Endothelial cell of umbilical vein (primary cell): ENCODE results near the gene TICRR. TPM values are rescaled to one million over a fixed set of nuclear protein-coding genes. Genes with fewer than 3 reads are reported as not detected.

ENCODE experiments used
- BruUV-seq: library from RNA; stranded (reverse); fragments of 400-500 nt; replicated peaks from 2 replicates; lab custom pipeline; 2021; lab: Mats Ljungman, UMichigan
- CTCF ChIA-PET: fragments of 300-600, 350-600 bp; sonication (Branson Sonifier 250); formaldehyde crosslinking; loops from one replicate; lab custom pipeline; 2021; ENCODE audit warnings: antibody characterized with exemption, inconsistent platforms; lab: Charles Lee
- POLR2A ChIA-PET: fragments of 300-600, 350-600 bp; sonication (Branson Sonifier 250); formaldehyde crosslinking; loops from one replicate; lab custom pipeline; 2021; ENCODE audit warnings: antibody characterized with exemption, inconsistent platforms; lab: Charles Lee
- DNase-seq: peaks from one replicate; pipeline ENCODE4 v3.0.0-alpha.2; 2011; ENCODE audit warnings: low read depth, low spot score
- FAIRE-seq: peaks from 2 replicates; lab custom pipeline; 2011; peaks lifted over from hg19 to GRCh38; lab: Jason Lieb, UNC
- H2AFZ ChIP-seq: 2 replicates; pipeline ENCODE4 v1.6.0; 2012; ENCODE audit warnings: low read depth, low read length, control low read depth, inconsistent platforms
- H3K27ac ChIP-seq: 2 replicates; pipeline ENCODE4 v1.5.1; 2011; ENCODE audit warnings: low read depth, mild to moderate bottlenecking, control low read depth, low read length, moderate library complexity; ENCODE audit not compliant: insufficient read depth
- H3K27me3 ChIP-seq, 2 experiments: 2 replicates each; pipeline versions ENCODE4 v1.6.0 to v1.6.1; 2011; ENCODE audit warnings: low read length in 2 of 2, mixed read lengths in 1 of 2; ENCODE audit not compliant: control insufficient read depth in 2 of 2, insufficient read depth in 2 of 2
- H3K36me3 ChIP-seq, 2 experiments: 2 replicates in 1 of 2; 3 replicates in 1 of 2; pipeline ENCODE4 v1.5.1; 2011; ENCODE audit warnings: low read length in 2 of 2, mild to moderate bottlenecking in 1 of 2, moderate library complexity in 1 of 2; ENCODE audit not compliant: control insufficient read depth in 2 of 2, insufficient read depth in 2 of 2; ENCODE audit errors: extremely low read depth in 1 of 2
- H3K4me1 ChIP-seq: 3 replicates; pipeline ENCODE4 v1.5.1; 2011; ENCODE audit warnings: mild to moderate bottlenecking, low read length; ENCODE audit not compliant: control insufficient read depth, insufficient read depth; ENCODE audit errors: extremely low read depth
- H3K4me2 ChIP-seq: 2 replicates; pipeline ENCODE4 v1.6.1; 2011; ENCODE audit warnings: low read length, control low read depth, mixed read lengths; ENCODE audit not compliant: insufficient read depth
- H3K4me3 ChIP-seq, 3 experiments: fragments of 200-600 bp in 1 of 3; sonication (generic), shearing (Covaris generic) in 1 of 3; replicated peaks in 1 of 3; 2 replicates each; pipeline ENCODE4 v1.5.1; 2011 to 2016; ENCODE audit warnings: control low read depth in 3 of 3, low read length in 3 of 3, mild to moderate bottlenecking in 2 of 3, inconsistent platforms in 1 of 3, low read depth in 1 of 3, moderate library complexity in 1 of 3; ENCODE audit not compliant: insufficient read depth in 1 of 3
- H3K79me2 ChIP-seq: 2 replicates; pipeline ENCODE4 v1.6.0; 2012; ENCODE audit warnings: low read length, inconsistent platforms; ENCODE audit not compliant: control insufficient read depth, insufficient read depth
- H3K9ac ChIP-seq: replicated peaks from 2 replicates; pipeline ENCODE3; 2011; ENCODE audit warnings: low read length, control low read depth; ENCODE audit not compliant: insufficient read depth; ENCODE audit errors: extremely low read depth
- H3K9me1 ChIP-seq: replicated peaks from 3 replicates; pipeline ENCODE4 v1.6.0; 2011; ENCODE audit warnings: mild to moderate bottlenecking, low read length; ENCODE audit not compliant: control insufficient read depth, insufficient read depth; ENCODE audit errors: extremely low read depth
- H3K9me3 ChIP-seq: replicated peaks from 2 replicates; pipeline ENCODE4 v1.5.1; 2012; ENCODE audit warnings: low read length, inconsistent platforms; ENCODE audit not compliant: control insufficient read depth, insufficient read depth
- H4K20me1 ChIP-seq: replicated peaks from 2 replicates; pipeline ENCODE3; 2011; ENCODE audit warnings: mild to moderate bottlenecking, low read length; ENCODE audit not compliant: control insufficient read depth, insufficient read depth; ENCODE audit errors: extremely low read depth
- EZH2 ChIP-seq: IDR thresholded peaks from 2 replicates; pipeline ENCODE4 v1.6.1; 2012; ENCODE audit warnings: borderline replicate concordance, low read depth, mild to moderate bottlenecking, moderate library complexity, low read length, inconsistent platforms; ENCODE audit not compliant: severe bottlenecking
- FOS ChIP-seq: IDR thresholded peaks from 2 replicates; pipeline ENCODE4 v1.6.1; 2011; ENCODE audit warnings: mild to moderate bottlenecking, low read length, moderate library complexity, borderline replicate concordance; ENCODE audit not compliant: insufficient read depth
- GATA2 ChIP-seq: IDR thresholded peaks from 2 replicates; pipeline ENCODE4 v1.7.0; 2011; ENCODE audit warnings: low read depth, mild to moderate bottlenecking, moderate library complexity, mixed read lengths, low read length; ENCODE audit not compliant: insufficient read length, insufficient read depth
- JUN ChIP-seq: IDR thresholded peaks from 2 replicates; pipeline ENCODE4 v1.6.1; 2011; ENCODE audit warnings: borderline replicate concordance, low read depth; ENCODE audit not compliant: insufficient read length, insufficient read depth
- POLR2AphosphoS5 ChIP-seq: IDR thresholded peaks from 2 replicates; pipeline ENCODE4 v1.6.1; 2012; ENCODE audit warnings: low read depth, mild to moderate bottlenecking, control low read depth, low read length, moderate library complexity; ENCODE audit not compliant: insufficient read depth
- dilution Hi-C: fragments of 300-500 bp; cut with MboI; formaldehyde crosslinking; loops from one replicate; pipeline ENCODE4 v1.15.0; 2019; ENCODE audit warnings: low sequenced_read_pairs; ENCODE audit not compliant: extremely low pct_ligation_motif_present
- intact Hi-C: fragments of 100-400 bp; cut with micrococcal nuclease; formaldehyde crosslinking; loops from one replicate; pipeline ENCODE4 v1.10.0; 2022
- polyA plus RNA-seq, 4 experiments: library from polyadenylated mRNA; depleted of rRNA in 3 of 4; stranded (reverse) in 3 of 4; unstranded in 1 of 4; fragments of >200 nt; gene quantifications; 2 replicates each; pipeline versions ENCODE4 v1.2.1 to v1.2.3, GENCODE V29; 2011 to 2012; ENCODE audit warnings: missing spikeins in 1 of 4
- total RNA-seq: library from RNA; stranded (reverse); gene quantifications from 2 replicates; pipeline ENCODE4 v1.2.3, GENCODE V29; 2021
- TF ChIP-seq, protein P1 (sequence below): IDR thresholded peaks from 2 replicates; pipeline ENCODE4 v1.6.1; 2011; ENCODE audit not compliant: insufficient read depth, insufficient read length
- TF ChIP-seq, protein P2 (sequence below), 2 donors: IDR thresholded peaks; 1 replicate in 1 of 2; 2 replicates in 1 of 2; pipeline ENCODE4 v1.5.1; 2011; ENCODE audit warnings: low read length in 2 of 2, mild to moderate bottlenecking in 2 of 2, moderate library complexity in 2 of 2, control low read depth in 1 of 2, inconsistent platforms in 1 of 2, low read depth in 1 of 2; ENCODE audit not compliant: insufficient read depth in 1 of 2; ENCODE audit errors: extremely low read depth in 1 of 2

The TICRR gene
- total and polyA plus RNA-seq, 2 donors (not counting 3 experiments of a cell fraction or from before 2014, with no cell fraction given), result 4.9 to 19.4 TPM

DNA sequence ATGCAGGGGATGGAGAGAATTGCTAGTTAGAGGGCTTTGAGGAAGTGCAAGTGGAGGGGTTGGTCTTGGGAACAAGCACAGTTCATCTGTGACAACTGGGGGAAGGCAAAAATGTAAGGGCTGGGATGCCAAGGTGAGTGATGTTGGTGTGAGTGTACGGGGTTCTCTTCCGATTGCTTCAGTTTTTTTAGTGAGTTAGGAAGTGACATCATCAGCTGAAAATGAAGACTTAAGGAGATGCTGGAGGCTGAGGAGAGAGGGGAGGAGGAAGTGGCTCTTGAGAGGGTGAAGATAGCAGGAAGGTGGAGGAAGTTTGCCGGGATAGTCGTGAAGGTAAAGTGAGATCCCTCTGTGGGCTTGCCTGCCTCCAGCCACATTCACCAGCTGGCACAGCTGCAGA, 12.7 kb downstream of the TICRR start:
- FAIRE-seq (peak; percentile 48), DNase-seq (peak; percentile 15)
- dilution Hi-C loops (no loop called here), intact Hi-C loops (no loop called here)
- CTCF ChIA-PET, result interaction anchor here (1.2 kb wide), 1 partner anchor 229 kb away, joined by 3 read pairs; no protein-coding TSS in a partner anchor
- Histone ChIP-seq H2AFZ (peak overlapping the region; percentile 27), H3K9me3 (no peaks in the 10 kb centered on the region), H3K9ac (no peak overlapping the region), H3K4me1 (peaks cover 14% of the 10 kb centered on the region), H3K4me3 (no peak overlapping the region), H3K79me2 (peaks cover 26% of the 10 kb centered on the region), H3K4me2 (peak overlapping the region; percentile 23), H4K20me1 (no peaks in the 10 kb centered on the region), H3K9me1 (no peaks in the 10 kb centered on the region), H3K27me3 (no peaks in the 10 kb centered on the region), H3K36me3 (peaks cover 0 to 19% of the 10 kb centered on the region in 2 experiments), H3K27ac (no peak overlapping the region)
- POLR2A ChIA-PET, result no interaction called here
- no peak for TF ChIP-seq EZH2
- TF ChIP-seq, protein P1, sequence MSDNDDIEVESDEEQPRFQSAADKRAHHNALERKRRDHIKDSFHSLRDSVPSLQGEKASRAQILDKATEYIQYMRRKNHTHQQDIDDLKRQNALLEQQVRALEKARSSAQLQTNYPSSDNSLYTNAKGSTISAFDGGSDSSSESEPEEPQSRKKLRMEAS, result no peak
- TF ChIP-seq POLR2AphosphoS5, result peak; percentile 37
- TF ChIP-seq, protein P2, sequence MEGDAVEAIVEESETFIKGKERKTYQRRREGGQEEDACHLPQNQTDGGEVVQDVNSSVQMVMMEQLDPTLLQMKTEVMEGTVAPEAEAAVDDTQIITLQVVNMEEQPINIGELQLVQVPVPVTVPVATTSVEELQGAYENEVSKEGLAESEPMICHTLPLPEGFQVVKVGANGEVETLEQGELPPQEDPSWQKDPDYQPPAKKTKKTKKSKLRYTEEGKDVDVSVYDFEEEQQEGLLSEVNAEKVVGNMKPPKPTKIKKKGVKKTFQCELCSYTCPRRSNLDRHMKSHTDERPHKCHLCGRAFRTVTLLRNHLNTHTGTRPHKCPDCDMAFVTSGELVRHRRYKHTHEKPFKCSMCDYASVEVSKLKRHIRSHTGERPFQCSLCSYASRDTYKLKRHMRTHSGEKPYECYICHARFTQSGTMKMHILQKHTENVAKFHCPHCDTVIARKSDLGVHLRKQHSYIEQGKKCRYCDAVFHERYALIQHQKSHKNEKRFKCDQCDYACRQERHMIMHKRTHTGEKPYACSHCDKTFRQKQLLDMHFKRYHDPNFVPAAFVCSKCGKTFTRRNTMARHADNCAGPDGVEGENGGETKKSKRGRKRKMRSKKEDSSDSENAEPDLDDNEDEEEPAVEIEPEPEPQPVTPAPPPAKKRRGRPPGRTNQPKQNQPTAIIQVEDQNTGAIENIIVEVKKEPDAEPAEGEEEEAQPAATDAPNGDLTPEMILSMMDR (IDR thresholded peaks at IDR 0.05; ENCODE audit: extremely low read depth in 1 of 2, insufficient read depth in 1 of 2, low read depth in 1 of 2, low read length in 2 of 2), result no peak
- TF ChIP-seq GATA2, result no peak
- TF ChIP-seq FOS, result peak; percentile 27
- TF ChIP-seq JUN, result peak; percentile 37
- BruUV-seq, result no TSS peak
